T-helper 2 cell treated with Interferon-gamma antibody and Interleukin-4, amounts not matched to agents 100 ng/mL and 5 ng/mL, for 36 hours (primary cell): ENCODE results near the gene WFS1. TPM values are rescaled to one million over a fixed set of nuclear protein-coding genes. Genes with fewer than 3 reads are reported as not detected.

Experiments used
- intact Hi-C: fragments of 100-400 bp; cut with micrococcal nuclease; formaldehyde crosslinking; loops from one replicate; pipeline ENCODE4 v1.15.1; 2023
- total RNA-seq: library from RNA; stranded (reverse); gene quantifications from 2 replicates; pipeline ENCODE4 v1.2.3, GENCODE V29; 2022

The WFS1 gene
- total RNA-seq, result 2.3 and 2.6 TPM in 2 replicates

GRCh38 chr4:6269616-6270511 is at the start of gene WFS1:
Gene WFS1 (plus strand): TSS chr4:6269850. CDS start chr4:6277456, 7,606 bp downstream.
- intact Hi-C loops, result loop anchor here (1.0 to 5.0 kb wide), 4 partner anchors 57 to 798 kb away; partner anchors contain the start of genes GRPEL1, JAKMIP1 and MRFAP1

- intact Hi-C loops, result no loop called here
These were observed 48.3 kb upstream of the WFS1 start for GRCh38 chr4:6221301-6221850.

GRCh38 chr4:6221851-6222760 is 47.5 kb upstream of the WFS1 start:
- intact Hi-C loops, result no loop called here

GRCh38 chr4:6222761-6223292 is 46.8 kb upstream of the WFS1 start:
- intact Hi-C loops, result no loop called here

- intact Hi-C loops, result no loop called here
These were observed 44.9 kb upstream of the WFS1 start for GRCh38 chr4:6224735-6225134.

GRCh38 chr4:6225469-6225868 is 44.2 kb upstream of the WFS1 start:
- intact Hi-C loops, result no loop called here

- intact Hi-C loops, result no loop called here
These were observed 43.1 kb upstream of the WFS1 start for GRCh38 chr4:6226506-6226905.

- intact Hi-C loops, result no loop called here
These were observed 42.1 kb upstream of the WFS1 start for GRCh38 chr4:6227412-6228157.

GRCh38 chr4:6228158-6229067 is 41.2 kb upstream of the WFS1 start:
- intact Hi-C loops, result no loop called here

- intact Hi-C loops, result no loop called here
These were observed 40.6 kb upstream of the WFS1 start for GRCh38 chr4:6229095-6229494.

GRCh38 chr4:6229671-6230501 is 39.8 kb upstream of the WFS1 start:
- intact Hi-C loops, result no loop called here

GRCh38 chr4:6230502-6230785 is 39.2 kb upstream of the WFS1 start:
- intact Hi-C loops, result no loop called here

GRCh38 chr4:6230827-6231662 is 38.6 kb upstream of the WFS1 start:
- intact Hi-C loops, result no loop called here

- intact Hi-C loops, result no loop called here
These were observed 37.9 kb upstream of the WFS1 start for GRCh38 chr4:6231663-6232165.

GRCh38 chr4:6232836-6233785 is 36.5 kb upstream of the WFS1 start:
- intact Hi-C loops, result no loop called here

- intact Hi-C loops, result no loop called here
These were observed 35.7 kb upstream of the WFS1 start for GRCh38 chr4:6233929-6234328.

- intact Hi-C loops, result no loop called here
These were observed 34.6 kb upstream of the WFS1 start for GRCh38 chr4:6235012-6235411.
